Vagina (tissue), 2 donors: ENCODE measurements around the gene FIBCD1.

Source experiments
- CTCF ChIP-seq, 3 experiments: fragments of 450-650 bp in 2 of 3; fragments of 200-600 bp in 1 of 3; sonication (generic) in 1 of 3; IDR thresholded peaks; one replicate each; pipeline ENCODE4 v1.5.1; 2017 to 2019; ENCODE audit warnings: antibody characterized with exemption in 3 of 3, mild to moderate bottlenecking in 2 of 3, moderate library complexity in 2 of 3
- POLR2A ChIP-seq, 2 donors: fragments of 450-650 bp; IDR thresholded peaks; one replicate each; pipeline ENCODE4 v1.6.1; 2017; ENCODE audit warnings: antibody characterized with exemption in 2 of 2, mild to moderate bottlenecking in 2 of 2, moderate library complexity in 2 of 2

- no peak for TF ChIP-seq CTCF (IDR thresholded peaks at IDR 0.05)
- no peak for TF ChIP-seq POLR2A (IDR thresholded peaks at IDR 0.05)
Observed at GRCh38 chr9:130882696-130883225, 56.3 kb downstream of the FIBCD1 start.
